Esophagus muscularis mucosa (tissue), 4 donors: Measurements from ENCODE around the gene SARNP. TPM values are rescaled to one million over a fixed set of nuclear protein-coding genes. Genes with fewer than 3 reads are reported as not detected.

Source experiments
- DNase-seq: peaks from one replicate; pipeline ENCODE4 v3.0.0-alpha.2; 2017; ENCODE audit errors: extremely low spot score
- H3K27ac ChIP-seq, 4 donors: fragments of 200-600 bp; sonication (generic); replicated peaks in 1 of 4; 1 replicate in 3 of 4; 2 replicates in 1 of 4; pipeline ENCODE4 v1.5.1; 2016 to 2019; ENCODE audit warnings: mild to moderate bottlenecking in 1 of 4
- H3K27me3 ChIP-seq, 4 donors: fragments of 200-600 bp; sonication (generic); one replicate each; pipeline versions ENCODE4 v1.5.1 to v1.6.0; 2016 to 2019
- H3K36me3 ChIP-seq, 4 donors: fragments of 200-600 bp; sonication (generic); one replicate each; pipeline ENCODE4 v1.5.1; 2016 to 2019
- H3K4me1 ChIP-seq, 4 donors: fragments of 200-600 bp; sonication (generic); one replicate each; pipeline ENCODE4 v1.5.1; 2016 to 2019
- H3K4me3 ChIP-seq, 4 donors: fragments of 200-600 bp; sonication (generic); 1 replicate in 2 of 4; 2 replicates in 2 of 4; pipeline ENCODE4 v1.5.1; 2016 to 2019; ENCODE audit warnings: mild to moderate bottlenecking in 4 of 4, moderate library complexity in 1 of 4
- H3K9me3 ChIP-seq, 4 donors: fragments of 200-600 bp; sonication (generic); 1 replicate in 3 of 4; 2 replicates in 1 of 4; pipeline ENCODE4 v1.5.1; 2016 to 2019
- EP300 ChIP-seq: sonication (generic); formaldehyde crosslinking; IDR thresholded peaks from one replicate; pipeline ENCODE4 v1.6.1; 2017; ENCODE audit warnings: antibody characterized with exemption
- POLR2A ChIP-seq: fragments of 450-650 bp; IDR thresholded peaks from one replicate; pipeline ENCODE4 v1.6.1; 2017; ENCODE audit warnings: antibody characterized with exemption, moderate library complexity, mild to moderate bottlenecking, low read depth
- POLR2AphosphoS5 ChIP-seq, 2 donors: sonication (generic); formaldehyde crosslinking; IDR thresholded peaks; one replicate each; pipeline ENCODE4 v1.6.1; 2017; ENCODE audit warnings: antibody characterized with exemption in 2 of 2
- WGBS: methylation state at CpG from one replicate; pipeline ENCODE4 v1.1.5; 2018; 5-methylcytosine and 5-hydroxymethylcytosine counted together
- intact Hi-C: fragments of 100-400 bp; cut with DNase I; formaldehyde crosslinking; loops from one replicate; pipeline ENCODE4 v1.15.1; 2023
- total RNA-seq, 4 donors: library from RNA; depleted of rRNA; stranded (reverse); fragments of >200 nt; gene quantifications; one replicate each; pipeline versions ENCODE4 v1.1.0 to v1.2.1, GENCODE V29; 2016
- TF ChIP-seq, protein P1 (sequence below), 3 experiments: fragments of 200-600 bp in 2 of 3; fragments of 450-650 bp in 1 of 3; sonication (generic) in 2 of 3; IDR thresholded peaks; one replicate each; pipeline ENCODE4 v1.5.1; 2017 to 2019; ENCODE audit warnings: antibody characterized with exemption in 3 of 3, mild to moderate bottlenecking in 2 of 3, moderate library complexity in 1 of 3

The SARNP gene
- total RNA-seq, 4 donors from 2014 or later, result 57.7 to 78.0 (median 70.1) TPM

DNA sequence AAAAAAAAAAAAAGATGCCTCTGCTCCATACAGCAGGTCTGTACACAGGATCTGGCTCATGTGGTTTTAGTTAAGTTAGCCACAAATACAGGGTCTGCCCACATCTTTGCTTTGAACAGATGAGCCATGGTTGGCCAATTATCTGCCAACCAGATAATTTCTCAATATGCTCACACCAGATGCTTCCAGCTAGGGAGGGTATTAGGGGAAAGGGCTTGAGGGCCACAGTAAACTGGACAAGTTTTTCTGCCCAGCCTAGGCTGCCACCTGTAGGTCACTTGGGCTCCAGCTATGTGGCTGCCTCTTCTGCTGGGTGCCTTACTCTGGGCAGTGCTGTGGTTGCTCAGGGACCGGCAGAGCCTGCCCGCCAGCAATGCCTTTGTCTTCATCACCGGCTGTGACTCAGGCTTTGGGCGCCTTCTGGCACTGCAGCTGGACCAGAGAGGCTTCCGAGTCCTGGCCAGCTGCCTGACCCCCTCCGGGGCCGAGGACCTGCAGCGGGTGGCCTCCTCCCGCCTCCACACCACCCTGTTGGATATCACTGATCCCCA, 96.6 kb downstream of the SARNP start:
- WGBS, result 50% methylated on average over 1 of the region's 9 CpGs
- peak overlapping the region; percentile 89 to 100 (median 98) for H3K27ac ChIP-seq
- no peak for DNase-seq
- H3K4me1 ChIP-seq, result peaks cover 77 to 97% (median 90%) of the 10 kb centered on the region in 4 donors
- no peaks in the 10 kb centered on the region for H3K27me3 ChIP-seq
- H3K9me3 ChIP-seq, result no peaks in the 10 kb centered on the region
- H3K4me3 ChIP-seq, result peak overlapping the region in 3 of 4 donors; percentile 17 to 32 (median 22)
- peaks cover 6 to 42% (median 26%) of the 10 kb centered on the region in 4 donors for H3K36me3 ChIP-seq
- TF ChIP-seq, protein P1, sequence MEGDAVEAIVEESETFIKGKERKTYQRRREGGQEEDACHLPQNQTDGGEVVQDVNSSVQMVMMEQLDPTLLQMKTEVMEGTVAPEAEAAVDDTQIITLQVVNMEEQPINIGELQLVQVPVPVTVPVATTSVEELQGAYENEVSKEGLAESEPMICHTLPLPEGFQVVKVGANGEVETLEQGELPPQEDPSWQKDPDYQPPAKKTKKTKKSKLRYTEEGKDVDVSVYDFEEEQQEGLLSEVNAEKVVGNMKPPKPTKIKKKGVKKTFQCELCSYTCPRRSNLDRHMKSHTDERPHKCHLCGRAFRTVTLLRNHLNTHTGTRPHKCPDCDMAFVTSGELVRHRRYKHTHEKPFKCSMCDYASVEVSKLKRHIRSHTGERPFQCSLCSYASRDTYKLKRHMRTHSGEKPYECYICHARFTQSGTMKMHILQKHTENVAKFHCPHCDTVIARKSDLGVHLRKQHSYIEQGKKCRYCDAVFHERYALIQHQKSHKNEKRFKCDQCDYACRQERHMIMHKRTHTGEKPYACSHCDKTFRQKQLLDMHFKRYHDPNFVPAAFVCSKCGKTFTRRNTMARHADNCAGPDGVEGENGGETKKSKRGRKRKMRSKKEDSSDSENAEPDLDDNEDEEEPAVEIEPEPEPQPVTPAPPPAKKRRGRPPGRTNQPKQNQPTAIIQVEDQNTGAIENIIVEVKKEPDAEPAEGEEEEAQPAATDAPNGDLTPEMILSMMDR (IDR thresholded peaks at IDR 0.05), result peak; percentile 64 to 76 (median 75)
- TF ChIP-seq POLR2A (no peak), EP300 (no peak), POLR2AphosphoS5 (IDR thresholded peaks at IDR 0.05) (peak; percentile 76 to 80)
- intact Hi-C loops, result no loop called here

DNA sequence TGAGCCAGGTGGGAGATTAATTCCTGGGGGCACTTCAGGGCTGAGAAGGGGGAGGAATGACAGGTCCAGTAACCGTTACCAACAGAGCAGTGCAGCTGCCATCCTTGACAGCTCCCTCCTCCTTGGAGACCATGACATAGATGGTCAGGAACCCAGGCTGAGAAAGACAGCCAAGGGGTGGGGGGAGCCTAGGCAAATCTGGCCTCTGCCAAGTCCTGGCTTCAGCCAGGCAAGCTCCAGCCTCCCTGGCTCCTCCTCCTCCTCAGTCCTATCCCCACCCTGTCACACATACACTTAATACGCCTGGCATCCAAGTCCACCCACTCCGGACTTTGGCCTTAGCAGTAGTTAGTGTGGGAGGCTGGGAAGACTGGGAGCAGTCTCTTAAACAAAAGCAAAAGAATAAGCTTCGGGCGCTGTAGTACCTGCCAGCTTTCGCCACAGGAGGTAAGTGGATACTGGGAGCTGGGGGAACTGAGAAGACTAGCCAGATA, 97.4 kb downstream of the SARNP start, which contains the start of gene RDH5:
TSS of gene RDH5 (plus strand) at position 323 of the 494 bp plus-strand sequence. CDS start 792 bp downstream, outside the sequence.
- Histone ChIP-seq H3K27me3 (no peaks in the 10 kb centered on the region), H3K9me3 (no peaks in the 10 kb centered on the region), H3K27ac (peak within 1 kb of the TSS; percentile 89 to 100 (median 98)), H3K4me1 (peaks cover 74 to 95% (median 89%) of the 10 kb centered on the region in 4 donors), H3K36me3 (peaks cover 5 to 34% (median 17%) of the 10 kb centered on the region in 4 donors), H3K4me3 (peak within 1 kb of the TSS; percentile 17 to 43 (median 26))
- 49% methylated on average over 5 of the region's 6 CpGs for WGBS
- TF ChIP-seq, protein P1 (IDR thresholded peaks at IDR 0.05), result no peak
- TF ChIP-seq EP300, result peak; percentile 66
- peak; percentile 90 to 93 for TF ChIP-seq POLR2AphosphoS5 (IDR thresholded peaks at IDR 0.05)
- TF ChIP-seq POLR2A, result peak; percentile 33
- DNase-seq, result no peak
- intact Hi-C loops, result no loop called here

DNA sequence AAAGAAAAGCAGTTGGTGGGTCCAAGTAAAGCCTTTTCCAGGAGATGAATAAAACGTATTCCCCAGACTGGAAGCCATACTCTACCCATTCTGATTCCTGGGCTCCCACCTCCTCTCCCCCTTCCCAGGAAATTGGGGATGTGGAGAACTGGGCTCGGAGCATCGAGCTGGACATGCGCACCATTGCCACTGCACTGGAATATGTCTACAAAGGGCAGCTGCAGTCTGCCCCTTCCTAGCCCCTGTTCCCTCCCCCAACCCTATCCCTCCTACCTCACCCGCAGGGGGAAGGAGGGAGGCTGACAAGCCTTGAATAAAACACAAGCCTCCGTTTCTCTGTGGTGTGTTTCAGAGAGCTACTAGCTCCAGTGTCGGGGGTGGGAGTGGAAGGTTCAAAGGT, 98.2 kb downstream of the SARNP start:
- H3K36me3 ChIP-seq, result peaks cover 0 to 26% (median 10%) of the 10 kb centered on the region in 4 donors
- H3K27me3 ChIP-seq, result no peaks in the 10 kb centered on the region
- peaks cover 72 to 95% (median 89%) of the 10 kb centered on the region in 4 donors for H3K4me1 ChIP-seq
- intact Hi-C loops, result no loop called here
- no peak for DNase-seq
- WGBS, result 57% methylated on average over 7 of the region's 7 CpGs
- H3K4me3 ChIP-seq, result no peak overlapping the region
- peak overlapping the region; percentile 89 to 100 (median 98) for H3K27ac ChIP-seq
- no peaks in the 10 kb centered on the region for H3K9me3 ChIP-seq
- TF ChIP-seq, protein P1 (IDR thresholded peaks at IDR 0.05), result no peak
- TF ChIP-seq EP300, result no peak
- TF ChIP-seq POLR2AphosphoS5 (IDR thresholded peaks at IDR 0.05), result no peak
- TF ChIP-seq POLR2A, result no peak

DNA sequence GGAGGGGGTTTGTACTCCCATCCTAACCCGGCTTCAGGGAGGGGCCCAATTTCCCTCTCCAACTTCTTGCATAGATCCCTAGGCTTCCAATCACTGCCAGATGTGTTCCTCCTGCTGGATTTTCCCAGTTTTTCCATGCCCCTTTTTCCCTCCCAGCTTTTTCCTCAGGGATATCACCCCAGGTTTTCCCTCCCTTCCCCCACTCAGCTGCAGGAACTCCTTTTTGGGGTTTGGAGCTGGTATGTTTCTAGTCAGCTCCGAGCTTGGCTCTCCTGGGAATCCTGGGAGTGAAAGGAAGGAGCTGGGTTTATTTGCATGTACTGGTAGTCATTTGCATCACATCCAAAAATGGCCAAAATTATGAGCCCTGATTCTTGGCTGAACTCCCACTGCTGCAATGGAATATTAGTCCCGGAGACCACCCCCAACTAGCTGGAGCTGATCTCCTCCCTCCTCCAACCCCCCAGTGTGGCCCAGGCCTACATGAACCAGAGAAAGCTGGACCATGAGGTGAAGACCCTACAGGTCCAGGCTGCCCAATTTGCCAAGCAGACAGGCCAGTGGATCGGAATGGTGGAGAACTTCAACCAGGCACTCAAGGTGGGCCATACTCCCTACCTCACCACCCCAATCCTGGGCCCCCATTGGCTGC, 98.8 kb downstream of the SARNP start:
- intact Hi-C loops, result no loop called here
- Histone ChIP-seq H3K4me1 (peaks cover 67 to 94% (median 86%) of the 10 kb centered on the region in 4 donors), H3K9me3 (no peaks in the 10 kb centered on the region), H3K27ac (peak overlapping the region; percentile 89 to 100 (median 98)), H3K36me3 (peaks cover 0 to 20% (median 3%) of the 10 kb centered on the region in 4 donors), H3K27me3 (no peaks in the 10 kb centered on the region), H3K4me3 (no peak overlapping the region)
- no peak for DNase-seq
- TF ChIP-seq, protein P1 (IDR thresholded peaks at IDR 0.05), result no peak
- TF ChIP-seq EP300 (no peak), POLR2A (no peak), POLR2AphosphoS5 (IDR thresholded peaks at IDR 0.05) (peak in 1 of 2 donors; percentile 13)
- WGBS, result 43% methylated on average over 4 of the region's 4 CpGs
